Pancreas (tissue), 10 donors: ENCODE results near the gene C1orf159. TPM values are rescaled to one million over a fixed set of nuclear protein-coding genes. Genes with fewer than 3 reads are reported as not detected.
A peak's percentile ranks its signal among the peaks of the same experiment; 100 is the strongest.

Source experiments
- ATAC-seq, 4 donors: fragments of 200-7000 bp; cut with Tn5 transposase; one replicate each; pipeline versions ENCODE4 v1.8.0 to v1.9.1; 2020; ENCODE audit warnings: mild to moderate bottlenecking in 4 of 4, moderate library complexity in 4 of 4
- DNase-seq, 6 donors: peaks; one replicate each; pipeline ENCODE4 v3.0.0-alpha.2; 2020
- FAIRE-seq: peaks from 2 replicates; lab custom pipeline; 2012; peaks lifted over from hg19 to GRCh38; lab: Jason Lieb, UNC
- H3K27ac ChIP-seq, 4 donors: fragments of 200-600 bp; sonication (generic); 1 replicate in 3 of 4; 2 replicates in 1 of 4; pipeline versions ENCODE4 v1.5.0 to v1.8.0; 2020
- H3K27me3 ChIP-seq, 4 donors: fragments of 200-600 bp; one replicate each; pipeline ENCODE4 v1.8.0; 2021
- H3K36me3 ChIP-seq, 3 donors: fragments of 200-600 bp; sonication (generic) in 1 of 3; one replicate each; pipeline versions ENCODE4 v1.5.0 to v1.8.0; 2020 to 2021
- H3K4me1 ChIP-seq, 3 donors: fragments of 200-600 bp; one replicate each; pipeline ENCODE4 v1.8.0; 2021
- H3K4me3 ChIP-seq, 4 donors: fragments of 200-600 bp; sonication (generic) in 2 of 4; one replicate each; pipeline versions ENCODE4 v1.5.0 to v1.8.0; 2020 to 2021
- H3K9me3 ChIP-seq, 4 donors: fragments of 200-600 bp; one replicate each; pipeline ENCODE4 v1.8.0; 2021
- CTCF ChIP-seq, 4 donors: fragments of 200-600 bp; sonication (generic) in 3 of 4; IDR thresholded peaks; one replicate each; pipeline versions ENCODE4 v1.5.0 to v1.8.0; 2021; ENCODE audit warnings: antibody characterized with exemption in 4 of 4
- WGBS, 2 donors: extraction: QIAGEN DNeasy Blood & Tissue Kit; methylation state at CpG; one replicate each; pipeline ENCODE4 v1.1.7; 2013; 5-methylcytosine and 5-hydroxymethylcytosine counted together
- intact Hi-C, 3 donors: fragments of 100-400 bp; cut with DNase I; formaldehyde crosslinking; loops; one replicate each; pipeline versions ENCODE4 v1.11.1 to v1.14.2; 2022
- polyA plus RNA-seq, 2 donors: library from polyadenylated mRNA; stranded (reverse); fragments of 200-250 nt; gene quantifications; one replicate each; pipeline ENCODE4 v1.2.3, GENCODE V29; 2013
- total RNA-seq, 6 donors: library from RNA; stranded (reverse); fragmentation: NEBNext Ultra II Directional in 4 of 6; extraction: Animal tissue kit (Norgen Biotek cat#: 25700) in 4 of 6; gene quantifications; one replicate each; pipeline versions ENCODE4 v1.2.1 to v1.2.4, GENCODE V29; 2021 to 2023
- donor health status: healthy with polysubstance abuse.
- donor health status: DM: no; HTN: no; CAD: no; lungs with moderate emphysema.
- donor health status: DM: no; HTN: no; CAD: no.
- donor health status: control.
- donor health status: control.
- donor health status: Bipolar disorder and iron deficiency.
- donor health status: DM: yes; HTN: yes; CAD: no.
- donor health status: DM: no; HTN: no; CAD: no.
- donor health status: DM: no; HTN: no; CAD: no.
- donor health status: DM: yes; HTN: yes; CAD: no.

Gene C1orf159
- total and polyA plus RNA-seq, 8 donors, result 3.0 to 30.7 (median 4.9) TPM

- Histone ChIP-seq H3K27ac (no peak overlapping the region), H3K4me1 (peaks cover 8 to 9% (median 8%) of the 10 kb centered on the region in 3 donors), H3K27me3 (no peaks in the 10 kb centered on the region), H3K4me3 (no peak overlapping the region), H3K9me3 (no peaks in the 10 kb centered on the region), H3K36me3 (peaks cover 0 to 19% (median 0%) of the 10 kb centered on the region in 3 donors)
- DNase-seq (no peak), FAIRE-seq (no peak), ATAC-seq (no peak)
- no peak for TF ChIP-seq CTCF (IDR thresholded peaks at IDR 0.05)
- intact Hi-C loops, result no loop called here
- 91% methylated on average over 9 to 10 of the region's 10 CpGs for WGBS, 2 donors
These were observed 73.1 kb downstream of the C1orf159 start for GRCh38 chr1:1042835-1043234.

GRCh38 chr1:1041873-1042272, 74.0 kb downstream of the C1orf159 start:
- peaks cover 8 to 9% (median 8%) of the 10 kb centered on the region in 3 donors for H3K4me1 ChIP-seq
- intact Hi-C loops, result no loop called here

GRCh38 chr1:1041092-1041523, 74.8 kb downstream of the C1orf159 start:
- Histone ChIP-seq H3K27ac (no peak overlapping the region), H3K27me3 (no peaks in the 10 kb centered on the region), H3K36me3 (peaks cover 0 to 11% (median 0%) of the 10 kb centered on the region in 3 donors), H3K9me3 (no peaks in the 10 kb centered on the region), H3K4me1 (peaks cover 8 to 9% (median 8%) of the 10 kb centered on the region in 3 donors), H3K4me3 (no peak overlapping the region)
- ATAC-seq (peak in 1 of 4 donors; percentile 1), FAIRE-seq (no peak), DNase-seq (no peak)
- no peak for TF ChIP-seq CTCF (IDR thresholded peaks at IDR 0.05)
- intact Hi-C loops, result no loop called here
- WGBS, 2 donors, result 78 to 81% methylated on average over 38 to 53 of the region's 60 CpGs

More at GRCh38 chr1:1041873-1042272, 74.0 kb downstream of the C1orf159 start:
- 90 to 93% methylated on average over 25 of the region's 25 CpGs for WGBS, 2 donors
- H3K4me3 ChIP-seq, result no peak overlapping the region
- peaks cover 0 to 12% (median 0%) of the 10 kb centered on the region in 3 donors for H3K36me3 ChIP-seq
- no peaks in the 10 kb centered on the region for H3K9me3 ChIP-seq
- ATAC-seq (no peak), DNase-seq (no peak), FAIRE-seq (no peak)
- no peak overlapping the region for H3K27ac ChIP-seq
- H3K27me3 ChIP-seq, result no peaks in the 10 kb centered on the region
- no peak for TF ChIP-seq CTCF (IDR thresholded peaks at IDR 0.05)

GRCh38 chr1:1040004-1040991, 75.6 kb downstream of the C1orf159 start:
- FAIRE-seq (no peak), ATAC-seq (peak; percentile 66 to 87 (median 85)), DNase-seq (peak in 5 of 6 donors; percentile 55 to 86 (median 69))
- no peak overlapping the region for H3K27ac ChIP-seq
- H3K9me3 ChIP-seq, result no peaks in the 10 kb centered on the region
- intact Hi-C loops, result no loop called here
- peaks cover 8 to 9% (median 8%) of the 10 kb centered on the region in 3 donors for H3K4me1 ChIP-seq
- TF ChIP-seq CTCF (IDR thresholded peaks at IDR 0.05), result no peak
- H3K4me3 ChIP-seq, result peak overlapping the region in 3 of 4 donors; percentile 8 to 45 (median 24)
- peaks cover 0 to 3% (median 0%) of the 10 kb centered on the region in 3 donors for H3K36me3 ChIP-seq
- WGBS, 2 donors, result 13 to 19% methylated on average over 64 to 96 of the region's 99 CpGs
- H3K27me3 ChIP-seq, result no peaks in the 10 kb centered on the region
